T-helper 9 cell (primary cell): ENCODE data around the gene SEMA4A.
"Not testable (repeated sequence)": the region's sequence is repeated elsewhere in the genome, so short reads cannot be mapped to it uniquely, and the experiment has no call there.

Experiments used
- DNase-seq: peaks from one replicate; pipeline ENCODE4 v3.0.0-alpha.2; 2020

The SEMA4A gene

GRCh38 chr1:156198831-156199349 is 45.5 kb downstream of the SEMA4A start:
- DNase-seq, result no peak

DNA sequence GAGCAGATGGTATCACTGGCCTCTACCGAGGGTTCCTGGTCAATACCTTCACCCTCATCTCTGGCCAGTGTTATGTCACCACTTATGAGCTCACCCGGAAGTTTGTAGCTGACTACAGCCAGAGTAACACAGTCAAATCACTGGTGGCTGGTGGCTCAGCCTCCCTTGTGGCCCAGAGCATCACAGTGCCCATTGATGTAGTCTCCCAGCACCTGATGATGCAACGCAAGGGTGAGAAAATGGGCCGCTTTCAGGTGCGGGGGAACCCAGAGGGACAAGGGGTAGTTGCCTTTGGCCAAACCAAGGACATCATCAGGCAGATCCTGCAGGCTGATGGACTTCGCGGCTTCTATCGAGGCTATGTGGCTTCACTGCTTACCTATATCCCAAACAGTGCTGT is 46.7 kb downstream of the SEMA4A start:
- no peak for DNase-seq

DNA sequence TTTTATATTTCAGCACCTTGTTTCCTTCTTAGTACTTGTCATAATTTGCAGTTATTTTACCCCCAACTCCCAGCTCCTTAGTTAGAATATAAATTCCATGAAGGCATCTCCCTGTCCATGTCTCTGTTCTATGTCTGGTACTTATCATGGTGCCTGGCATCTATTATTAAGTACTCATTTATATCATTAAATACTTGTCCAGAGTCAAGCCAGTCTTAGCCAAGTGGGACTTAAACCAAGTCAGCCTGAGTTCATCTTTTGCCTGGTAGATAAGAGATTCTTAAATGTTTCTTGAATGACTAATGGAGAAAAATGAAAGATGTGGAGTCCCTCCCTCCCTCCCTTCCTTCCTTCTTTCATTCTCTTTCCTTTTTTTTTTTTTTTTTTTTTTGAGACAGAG is 49.9 kb downstream of the SEMA4A start:
- DNase-seq, result no peak

DNA sequence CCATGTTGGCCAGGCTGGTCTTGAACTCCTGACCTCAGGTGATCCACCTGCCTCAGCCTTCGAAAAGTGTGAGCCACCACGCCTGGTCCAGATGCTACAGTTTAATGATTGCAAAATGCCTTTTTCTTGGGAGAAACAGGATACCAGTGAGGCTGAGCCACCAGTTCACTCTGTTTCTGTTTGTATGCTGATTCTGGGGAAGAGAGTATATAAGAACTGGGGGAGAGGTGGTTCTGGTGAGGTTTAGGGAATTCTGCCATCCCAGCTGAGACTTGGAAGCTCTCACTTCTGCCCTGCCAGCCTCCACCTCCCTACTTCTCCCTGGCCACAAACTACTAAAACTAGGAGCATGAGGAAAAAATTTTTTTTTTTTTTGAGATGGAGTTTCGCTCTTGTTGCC is 51.3 kb downstream of the SEMA4A start:
- DNase-seq, result no peak

- DNase-seq, result no peak
Measured at GRCh38 chr1:156211243-156211642, 57.9 kb downstream of the SEMA4A start.

DNA sequence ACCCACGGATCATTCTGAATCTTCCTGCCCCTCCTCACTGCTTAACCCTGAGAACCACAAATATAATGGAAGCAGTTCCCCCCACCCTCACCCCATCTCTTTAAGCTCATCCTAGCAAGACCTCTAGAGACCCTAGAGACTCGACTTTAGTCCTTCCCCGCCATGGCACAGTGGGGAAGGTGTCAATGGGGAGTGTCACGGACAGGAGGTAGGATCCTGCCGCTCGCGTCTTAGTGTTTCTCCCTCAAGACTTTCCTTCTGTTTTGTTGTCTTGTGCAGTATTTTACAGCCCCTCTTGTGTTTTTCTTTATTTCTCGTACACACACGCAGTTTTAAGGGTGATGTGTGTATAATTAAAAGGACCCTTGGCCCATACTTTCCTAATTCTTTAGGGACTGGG is 58.7 kb downstream of the SEMA4A start:
- no peak for DNase-seq

DNA sequence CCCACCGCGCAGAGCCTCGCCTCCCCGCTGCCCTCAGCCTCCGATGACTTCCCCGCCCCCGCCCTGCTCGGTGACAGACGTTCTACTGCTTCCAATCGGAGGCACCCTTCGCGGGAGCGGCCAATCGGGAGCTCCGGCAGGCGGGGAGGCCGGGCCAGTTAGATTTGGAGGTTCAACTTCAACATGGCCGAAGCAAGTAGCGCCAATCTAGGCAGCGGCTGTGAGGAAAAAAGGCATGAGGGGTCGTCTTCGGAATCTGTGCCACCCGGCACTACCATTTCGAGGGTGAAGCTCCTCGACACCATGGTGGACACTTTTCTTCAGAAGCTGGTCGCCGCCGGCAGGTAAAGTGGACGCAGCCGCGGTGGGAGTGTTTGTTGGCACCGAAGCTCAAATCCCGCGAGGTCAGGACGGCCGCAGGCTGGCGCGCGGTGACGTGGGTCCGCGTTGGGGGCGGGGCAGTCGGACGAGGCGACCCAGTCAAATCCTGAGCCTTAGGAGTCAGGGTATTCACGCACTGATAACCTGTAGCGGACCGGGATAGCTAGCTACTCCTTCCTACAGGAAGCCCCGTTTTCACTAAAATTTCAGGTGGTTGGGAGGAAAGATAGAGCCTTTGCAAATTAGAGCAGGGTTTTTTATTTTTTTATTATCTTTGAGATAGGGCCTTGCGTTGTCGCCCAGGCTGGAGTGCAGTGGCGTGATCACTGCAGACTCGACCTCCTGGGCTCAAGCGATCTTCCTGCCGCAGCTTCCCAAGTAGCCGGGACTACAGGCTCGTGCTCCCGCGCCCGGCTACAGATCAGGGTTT is 59.7 kb downstream of the SEMA4A start, which contains the start of gene PMF1:
PMF1 (plus strand) TSS at position 175 of the 811 bp plus-strand sequence; CDS start at position 184, 9 bp downstream.
- DNase-seq, result peak; percentile 93

- no peak for DNase-seq
Measured at GRCh38 chr1:156213644-156213966, 60.2 kb downstream of the SEMA4A start.

DNA sequence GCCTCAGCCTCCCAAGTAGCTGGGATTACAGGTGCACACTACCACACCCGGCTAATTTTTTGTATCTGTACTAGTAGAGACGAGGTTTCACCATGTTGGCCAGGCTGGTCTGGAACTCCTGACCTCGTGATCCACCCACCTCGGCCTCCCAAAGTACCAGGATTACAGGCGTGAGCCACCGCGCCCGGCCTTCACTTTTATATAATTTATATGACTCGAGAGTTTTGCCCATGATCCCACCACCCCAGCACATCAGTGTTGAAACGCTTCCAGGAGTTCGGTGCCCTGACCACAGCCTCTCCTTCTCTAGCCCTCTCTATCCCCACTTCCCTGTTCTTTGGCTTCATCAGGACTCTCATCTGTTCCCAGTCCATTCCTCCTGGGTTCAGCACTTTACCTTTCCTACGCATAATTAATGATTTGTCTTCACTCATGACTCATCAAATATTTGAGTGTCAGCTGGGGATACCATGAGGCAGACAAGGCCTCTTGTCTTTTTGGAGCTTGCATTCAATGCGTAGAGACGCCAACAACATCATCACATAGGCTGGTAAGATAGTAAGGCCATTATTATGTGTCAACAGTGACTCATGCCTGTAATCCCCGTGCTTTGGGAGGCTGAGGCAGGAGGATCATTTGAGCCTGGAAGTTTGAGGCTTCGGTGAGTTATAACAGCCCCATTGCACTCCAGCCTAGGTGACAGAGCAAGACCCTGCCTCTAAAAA is 60.8 kb downstream of the SEMA4A start:
- no peak for DNase-seq

DNA sequence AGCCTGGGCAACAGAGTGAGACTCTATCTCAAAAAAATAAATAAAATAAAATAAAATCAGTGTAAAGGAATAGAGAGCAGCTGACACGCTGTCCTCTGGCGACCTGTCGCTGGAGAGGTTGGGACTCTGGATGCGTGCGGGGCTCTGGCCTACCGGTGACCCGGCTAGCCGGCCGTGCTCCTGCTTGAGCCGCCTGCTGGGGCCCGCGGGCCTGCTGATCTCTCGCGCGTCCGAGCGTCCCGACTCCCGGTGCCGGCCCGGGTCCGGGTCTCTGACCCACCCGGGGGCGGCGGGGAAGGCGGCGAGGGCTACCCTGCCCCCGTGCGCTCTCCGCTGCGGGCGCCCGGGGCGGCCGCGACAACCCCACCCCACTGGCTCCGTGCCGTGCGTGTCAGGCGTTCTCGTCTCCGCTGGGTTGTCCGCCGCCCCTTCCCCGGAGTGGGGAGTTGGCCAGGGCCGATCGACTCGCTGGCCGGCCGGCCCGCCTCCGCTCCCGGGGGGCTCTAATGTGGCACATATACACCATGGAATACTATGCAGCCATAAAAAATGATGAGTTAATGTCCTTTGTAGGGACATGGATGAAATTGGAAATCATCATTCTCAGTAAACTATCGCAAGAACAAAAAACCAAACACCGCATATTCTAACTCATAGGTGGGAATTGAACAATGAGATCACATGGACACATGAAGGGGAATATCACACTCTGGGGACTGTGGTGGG is 63.1 kb downstream of the SEMA4A start:
- not testable (repeated sequence) for DNase-seq

DNA sequence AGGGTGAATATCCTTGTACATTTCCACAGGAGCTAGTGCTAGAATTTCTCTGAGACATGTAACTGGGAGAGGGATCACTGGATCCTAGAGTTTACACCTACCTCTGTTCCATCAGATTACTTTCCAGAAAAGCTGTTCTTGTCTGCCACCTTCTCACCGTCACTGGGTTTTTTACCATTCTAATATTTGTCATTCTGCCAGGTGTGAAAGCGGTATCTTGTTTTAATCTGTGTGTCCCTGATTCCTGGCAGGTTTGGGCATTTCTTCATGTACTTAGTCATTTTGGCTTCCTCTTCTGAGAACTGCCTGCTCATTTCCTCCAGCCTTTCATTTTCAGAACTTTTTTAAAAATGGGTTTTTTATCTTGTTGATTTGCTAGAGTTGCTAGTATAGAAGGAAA is 64.5 kb downstream of the SEMA4A start:
- no peak for DNase-seq

- DNase-seq, result no peak
Measured at GRCh38 chr1:156220226-156220625, 66.8 kb downstream of the SEMA4A start.

- DNase-seq, result no peak
Measured at GRCh38 chr1:156221986-156222692, 68.8 kb downstream of the SEMA4A start.

GRCh38 chr1:156225677-156226014 is 72.3 kb downstream of the SEMA4A start:
- no peak for DNase-seq

DNA sequence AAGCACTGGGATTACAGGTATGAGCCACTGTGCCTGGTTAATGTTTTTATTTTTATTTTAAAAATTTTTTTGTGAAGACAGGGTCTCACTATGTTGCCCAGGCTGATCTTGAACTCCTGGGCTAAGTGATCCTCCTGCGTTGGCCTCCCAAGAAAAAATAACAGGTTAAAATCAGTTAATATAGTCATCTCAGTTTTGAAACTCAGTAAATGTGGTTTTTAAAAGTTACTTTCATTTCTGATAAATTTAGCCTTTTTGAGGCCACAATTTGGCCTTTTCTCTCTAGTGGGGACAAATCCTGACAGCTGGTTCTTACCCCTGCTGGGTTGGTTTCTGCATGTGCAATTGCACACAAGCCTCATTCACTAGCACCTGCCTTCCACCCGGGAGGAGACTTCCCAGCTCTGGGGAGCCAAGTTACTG is 72.7 kb downstream of the SEMA4A start:
- no peak for DNase-seq

- no peak for DNase-seq
Measured at GRCh38 chr1:156226782-156227181, 73.4 kb downstream of the SEMA4A start.
